HepG2 (cell line): ENCODE measurements around the gene PNP.

ENCODE experiments used
- GABPA ChIP-seq, 2 experiments: IDR thresholded peaks; 2 replicates each; pipeline ENCODE4 v1.6.1; 2011 to 2016; ENCODE audit warnings: low read depth in 2 of 2, low read length in 1 of 2, missing biosample characterization in 1 of 2, missing genetic modification characterization in 1 of 2
- KDM1A ChIP-seq: IDR thresholded peaks from 2 replicates; pipeline ENCODE4 v1.6.1; 2016; ENCODE audit warnings: missing compliant biosample characterization
- MTF1 ChIP-seq: sonication (generic); formaldehyde crosslinking; IDR thresholded peaks from 2 replicates; pipeline ENCODE4 v1.5.0; 2020; ENCODE audit warnings: missing genetic modification reagents
- RFXANK ChIP-seq: IDR thresholded peaks from 2 replicates; pipeline ENCODE4 v1.6.1; 2016
- SIN3A ChIP-seq: IDR thresholded peaks from 2 replicates; pipeline ENCODE4 v1.6.1; 2011; ENCODE audit warnings: low read depth, mild to moderate bottlenecking, control low read depth, low read length, borderline replicate concordance
- TEAD3 ChIP-seq: optimal IDR thresholded peaks from 2 replicates; pipeline ENCODE3; 2016; ENCODE audit warnings: borderline replicate concordance
- ZNF281 ChIP-seq: sonication (generic); formaldehyde crosslinking; IDR thresholded peaks from 2 replicates; pipeline ENCODE4 v1.4.0; 2020; ENCODE audit warnings: missing genetic modification reagents, borderline replicate concordance
- ZNF337 ChIP-seq: sonication (generic); formaldehyde crosslinking; IDR thresholded peaks from 2 replicates; pipeline ENCODE4 v1.5.1; 2020; ENCODE audit warnings: missing genetic modification reagents, low read depth, mild to moderate bottlenecking, borderline replicate concordance
- ZNF703 ChIP-seq: sonication (generic); formaldehyde crosslinking; IDR thresholded peaks from 2 replicates; pipeline ENCODE4 v1.5.1; 2020; ENCODE audit warnings: missing genetic modification reagents, mild to moderate bottlenecking, moderate library complexity, borderline replicate concordance
- TF ChIP-seq, protein P1 (sequence below): sonication (generic); formaldehyde crosslinking; IDR thresholded peaks from 2 replicates; pipeline ENCODE4 v1.5.0; 2020; ENCODE audit warnings: mild to moderate bottlenecking, missing genetic modification reagents, moderate library complexity
- TF ChIP-seq, protein P2 (sequence below): sonication (generic); formaldehyde crosslinking; IDR thresholded peaks from 2 replicates; pipeline ENCODE4 v1.9.0; 2021; ENCODE audit warnings: missing genetic modification reagents, mild to moderate bottlenecking, borderline replicate concordance

DNA sequence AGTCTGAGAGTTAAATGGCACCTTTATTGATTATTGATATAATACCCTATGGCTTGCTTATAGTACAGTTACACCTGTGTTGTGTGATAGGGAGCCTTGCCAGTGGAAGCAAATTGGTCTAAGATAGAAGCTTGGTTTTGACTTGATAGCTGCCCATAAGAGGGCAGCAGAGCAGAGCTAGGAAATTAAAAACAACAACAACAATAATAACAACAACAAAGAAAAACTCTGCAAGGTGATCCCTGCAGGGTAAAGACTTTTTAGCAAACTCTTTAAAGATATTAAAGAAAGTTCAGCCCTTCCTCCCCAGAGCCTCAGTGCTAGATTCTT lies 18.2 kb downstream of the PNP start:
- no peak for TF ChIP-seq RFXANK (CRISPR knock-in tag)
- no peak for TF ChIP-seq GABPA (IDR thresholded peaks at IDR 0.05; ENCODE audit: low read depth, low read length)
- TF ChIP-seq GABPA (CRISPR knock-in tag; IDR thresholded peaks at IDR 0.05; ENCODE audit: low read depth): no peak
- TF ChIP-seq TEAD3 (CRISPR knock-in tag): no peak
- no peak for TF ChIP-seq KDM1A (CRISPR knock-in tag)
- TF ChIP-seq MTF1 (CRISPR knock-in tag): no peak
- TF ChIP-seq, protein P1, sequence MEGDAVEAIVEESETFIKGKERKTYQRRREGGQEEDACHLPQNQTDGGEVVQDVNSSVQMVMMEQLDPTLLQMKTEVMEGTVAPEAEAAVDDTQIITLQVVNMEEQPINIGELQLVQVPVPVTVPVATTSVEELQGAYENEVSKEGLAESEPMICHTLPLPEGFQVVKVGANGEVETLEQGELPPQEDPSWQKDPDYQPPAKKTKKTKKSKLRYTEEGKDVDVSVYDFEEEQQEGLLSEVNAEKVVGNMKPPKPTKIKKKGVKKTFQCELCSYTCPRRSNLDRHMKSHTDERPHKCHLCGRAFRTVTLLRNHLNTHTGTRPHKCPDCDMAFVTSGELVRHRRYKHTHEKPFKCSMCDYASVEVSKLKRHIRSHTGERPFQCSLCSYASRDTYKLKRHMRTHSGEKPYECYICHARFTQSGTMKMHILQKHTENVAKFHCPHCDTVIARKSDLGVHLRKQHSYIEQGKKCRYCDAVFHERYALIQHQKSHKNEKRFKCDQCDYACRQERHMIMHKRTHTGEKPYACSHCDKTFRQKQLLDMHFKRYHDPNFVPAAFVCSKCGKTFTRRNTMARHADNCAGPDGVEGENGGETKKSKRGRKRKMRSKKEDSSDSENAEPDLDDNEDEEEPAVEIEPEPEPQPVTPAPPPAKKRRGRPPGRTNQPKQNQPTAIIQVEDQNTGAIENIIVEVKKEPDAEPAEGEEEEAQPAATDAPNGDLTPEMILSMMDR (CRISPR knock-in tag): no peak
- TF ChIP-seq, protein P2, sequence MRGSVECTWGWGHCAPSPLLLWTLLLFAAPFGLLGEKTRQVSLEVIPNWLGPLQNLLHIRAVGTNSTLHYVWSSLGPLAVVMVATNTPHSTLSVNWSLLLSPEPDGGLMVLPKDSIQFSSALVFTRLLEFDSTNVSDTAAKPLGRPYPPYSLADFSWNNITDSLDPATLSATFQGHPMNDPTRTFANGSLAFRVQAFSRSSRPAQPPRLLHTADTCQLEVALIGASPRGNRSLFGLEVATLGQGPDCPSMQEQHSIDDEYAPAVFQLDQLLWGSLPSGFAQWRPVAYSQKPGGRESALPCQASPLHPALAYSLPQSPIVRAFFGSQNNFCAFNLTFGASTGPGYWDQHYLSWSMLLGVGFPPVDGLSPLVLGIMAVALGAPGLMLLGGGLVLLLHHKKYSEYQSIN (CRISPR knock-in tag): no peak
- TF ChIP-seq ZNF281: no peak
- TF ChIP-seq ZNF337 (CRISPR knock-in tag): no peak
- TF ChIP-seq SIN3A: no peak
- no peak for TF ChIP-seq ZNF703 (CRISPR knock-in tag)
